ENCODE measurements around the gene CLTC.

DNA sequence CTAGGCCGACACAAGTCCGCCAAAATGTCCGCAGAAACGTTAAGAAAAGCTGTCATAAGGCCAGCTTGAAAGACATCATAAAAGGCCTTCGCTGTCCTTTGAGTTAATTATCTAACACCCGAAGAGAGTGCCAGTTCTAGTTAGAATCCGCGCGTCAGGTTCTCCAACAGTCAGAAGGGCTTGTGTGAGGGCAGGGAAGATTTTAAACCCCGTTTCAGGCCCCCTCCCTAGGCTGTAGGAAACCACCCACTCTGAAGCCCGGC is 729 bp upstream of the CLTC start:
- TF ChIP-seq, protein P1, sequence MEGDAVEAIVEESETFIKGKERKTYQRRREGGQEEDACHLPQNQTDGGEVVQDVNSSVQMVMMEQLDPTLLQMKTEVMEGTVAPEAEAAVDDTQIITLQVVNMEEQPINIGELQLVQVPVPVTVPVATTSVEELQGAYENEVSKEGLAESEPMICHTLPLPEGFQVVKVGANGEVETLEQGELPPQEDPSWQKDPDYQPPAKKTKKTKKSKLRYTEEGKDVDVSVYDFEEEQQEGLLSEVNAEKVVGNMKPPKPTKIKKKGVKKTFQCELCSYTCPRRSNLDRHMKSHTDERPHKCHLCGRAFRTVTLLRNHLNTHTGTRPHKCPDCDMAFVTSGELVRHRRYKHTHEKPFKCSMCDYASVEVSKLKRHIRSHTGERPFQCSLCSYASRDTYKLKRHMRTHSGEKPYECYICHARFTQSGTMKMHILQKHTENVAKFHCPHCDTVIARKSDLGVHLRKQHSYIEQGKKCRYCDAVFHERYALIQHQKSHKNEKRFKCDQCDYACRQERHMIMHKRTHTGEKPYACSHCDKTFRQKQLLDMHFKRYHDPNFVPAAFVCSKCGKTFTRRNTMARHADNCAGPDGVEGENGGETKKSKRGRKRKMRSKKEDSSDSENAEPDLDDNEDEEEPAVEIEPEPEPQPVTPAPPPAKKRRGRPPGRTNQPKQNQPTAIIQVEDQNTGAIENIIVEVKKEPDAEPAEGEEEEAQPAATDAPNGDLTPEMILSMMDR (IDR thresholded peaks at IDR 0.05) = no peak
- TF ChIP-seq, protein P2, sequence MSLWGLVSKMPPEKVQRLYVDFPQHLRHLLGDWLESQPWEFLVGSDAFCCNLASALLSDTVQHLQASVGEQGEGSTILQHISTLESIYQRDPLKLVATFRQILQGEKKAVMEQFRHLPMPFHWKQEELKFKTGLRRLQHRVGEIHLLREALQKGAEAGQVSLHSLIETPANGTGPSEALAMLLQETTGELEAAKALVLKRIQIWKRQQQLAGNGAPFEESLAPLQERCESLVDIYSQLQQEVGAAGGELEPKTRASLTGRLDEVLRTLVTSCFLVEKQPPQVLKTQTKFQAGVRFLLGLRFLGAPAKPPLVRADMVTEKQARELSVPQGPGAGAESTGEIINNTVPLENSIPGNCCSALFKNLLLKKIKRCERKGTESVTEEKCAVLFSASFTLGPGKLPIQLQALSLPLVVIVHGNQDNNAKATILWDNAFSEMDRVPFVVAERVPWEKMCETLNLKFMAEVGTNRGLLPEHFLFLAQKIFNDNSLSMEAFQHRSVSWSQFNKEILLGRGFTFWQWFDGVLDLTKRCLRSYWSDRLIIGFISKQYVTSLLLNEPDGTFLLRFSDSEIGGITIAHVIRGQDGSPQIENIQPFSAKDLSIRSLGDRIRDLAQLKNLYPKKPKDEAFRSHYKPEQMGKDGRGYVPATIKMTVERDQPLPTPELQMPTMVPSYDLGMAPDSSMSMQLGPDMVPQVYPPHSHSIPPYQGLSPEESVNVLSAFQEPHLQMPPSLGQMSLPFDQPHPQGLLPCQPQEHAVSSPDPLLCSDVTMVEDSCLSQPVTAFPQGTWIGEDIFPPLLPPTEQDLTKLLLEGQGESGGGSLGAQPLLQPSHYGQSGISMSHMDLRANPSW (CRISPR knock-in tag; conservative IDR thresholded peaks at IDR 0.05; ENCODE audit: low read depth) = no peak
- no peak for TF ChIP-seq CREB1 (CRISPR knock-in tag; IDR thresholded peaks at IDR 0.05)

Data from WTC11 (cell line).